Natural killer cell (primary cell): Measurements from ENCODE around the gene CABP7. TPM values are rescaled to one million over a fixed set of nuclear protein-coding genes. Genes with fewer than 3 reads are reported as not detected.

Source experiments
- ATAC-seq, 3 donors: fragments of 150-1000 bp in 2 of 3; fragments of 200-7000 bp in 1 of 3; cut with Tn5 transposase; 1 replicate in 1 of 3; 2 replicates in 2 of 3; pipeline ENCODE4 v1.10.0; 2021; ENCODE audit warnings: mild to moderate bottlenecking in 2 of 3, moderate library complexity in 2 of 3
- DNase-seq, 2 donors: peaks; one replicate each; pipeline versions ENCODE4 v3.0.0 to v3.0.0-alpha.2; 2013 to 2021; ENCODE audit warnings: mixed read lengths in 1 of 2
- H3K27ac ChIP-seq: one replicate; pipeline ENCODE4 v1.5.1; 2013; ENCODE audit warnings: mild to moderate bottlenecking, low read length
- H3K27me3 ChIP-seq: one replicate; pipeline ENCODE4 v1.6.1; 2013; ENCODE audit warnings: low read length; ENCODE audit not compliant: control insufficient read depth, insufficient read depth
- H3K36me3 ChIP-seq: one replicate; pipeline ENCODE4 v1.6.1; 2013; ENCODE audit warnings: low read length; ENCODE audit not compliant: control insufficient read depth, insufficient read depth
- H3K4me1 ChIP-seq: one replicate; pipeline ENCODE4 v1.6.1; 2013; ENCODE audit warnings: low read length; ENCODE audit not compliant: control insufficient read depth, insufficient read depth
- H3K4me3 ChIP-seq: one replicate; pipeline ENCODE4 v1.5.1; 2013; ENCODE audit warnings: low read length
- H3K9me3 ChIP-seq: one replicate; pipeline ENCODE4 v1.6.1; 2013; ENCODE audit warnings: low read length; ENCODE audit not compliant: control insufficient read depth, insufficient read depth
- H3K27ac Mint-ChIP-seq, 2 donors: one replicate each; pipeline ENCODE4 v1.8.0; 2022; ENCODE audit warnings: mild to moderate bottlenecking in 2 of 2, mixed read lengths in 2 of 2, moderate library complexity in 1 of 2
- H3K27me3 Mint-ChIP-seq, 2 donors: one replicate each; pipeline ENCODE4 v1.8.0; 2022; ENCODE audit warnings: low read depth in 2 of 2, mixed read lengths in 2 of 2
- H3K36me3 Mint-ChIP-seq: one replicate; pipeline ENCODE4 v1.8.0; 2022; ENCODE audit warnings: mixed read lengths
- H3K4me1 Mint-ChIP-seq, 2 donors: one replicate each; pipeline ENCODE4 v1.8.0; 2022; ENCODE audit warnings: mixed read lengths in 2 of 2
- H3K4me3 Mint-ChIP-seq: one replicate; pipeline ENCODE4 v1.8.0; 2022; ENCODE audit warnings: mild to moderate bottlenecking, moderate library complexity, mixed read lengths
- H3K9me3 Mint-ChIP-seq, 2 donors: one replicate each; pipeline ENCODE4 v1.8.0; 2022; ENCODE audit warnings: mixed read lengths in 2 of 2
- CTCF ChIP-seq: fragments of 200-600 bp; IDR thresholded peaks from one replicate; pipeline ENCODE4 v1.8.0; 2022; ENCODE audit warnings: antibody characterized with exemption
- WGBS: methylation state at CpG from one replicate; pipeline ENCODE4 v1.1.7; 2013; ENCODE audit warnings: missing lambda C conversion rate; ENCODE audit not compliant: insufficient coverage; 5-methylcytosine and 5-hydroxymethylcytosine counted together
- intact Hi-C: fragments of 100-400 bp; cut with micrococcal nuclease; formaldehyde crosslinking; loops from one replicate; pipeline ENCODE4 v1.14.2; 2022
- total RNA-seq, 4 donors: library from RNA; stranded (reverse); fragments of 120-200 nt in 1 of 4; gene quantifications; one replicate each; pipeline versions ENCODE4 v1.2.3 to v1.2.4, GENCODE V29; 2013 to 2022

CABP7 gene
- total RNA-seq, 3 donors from 2014 or later (not counting 1 experiment from before 2014, with no cell fraction given) = 0.35 to 0.93 (median 0.54) TPM

- Histone ChIP-seq H3K27ac (no peak overlapping the region), H3K27me3 (no peaks in the 10 kb centered on the region), H3K36me3 (peaks cover 31% of the 10 kb centered on the region), H3K4me3 (no peak overlapping the region), H3K9me3 (no peaks in the 10 kb centered on the region), H3K4me1 (no peaks in the 10 kb centered on the region)
- Mint-ChIP-seq H3K27ac (no peak overlapping the region), H3K9me3 (no peaks in the 10 kb centered on the region), H3K27me3 (no peaks in the 10 kb centered on the region), H3K4me3 (no peak overlapping the region), H3K36me3 (no peaks in the 10 kb centered on the region), H3K4me1 (no peaks in the 10 kb centered on the region)
- no peak for ATAC-seq
- 96% methylated on average over 5 of the region's 5 CpGs for WGBS
- no peak for DNase-seq
- intact Hi-C loops = no loop called here
- TF ChIP-seq CTCF = no peak
Measured at GRCh38 chr22:29740216-29740615, 20.4 kb downstream of the CABP7 start.

GRCh38 chr22:29741926-29742325, 22.1 kb downstream of the CABP7 start:
- H3K27me3 Mint-ChIP-seq = no peaks in the 10 kb centered on the region
- Histone ChIP-seq H3K27me3 (no peaks in the 10 kb centered on the region), H3K9me3 (no peaks in the 10 kb centered on the region), H3K36me3 (peaks cover 38% of the 10 kb centered on the region), H3K4me1 (no peaks in the 10 kb centered on the region), H3K4me3 (no peak overlapping the region), H3K27ac (no peak overlapping the region)
- no peak for TF ChIP-seq CTCF
- ATAC-seq (no peak), DNase-seq (no peak)
- peaks cover 6% of the 10 kb centered on the region for H3K36me3 Mint-ChIP-seq
- no peak overlapping the region for H3K4me3 Mint-ChIP-seq
- no peaks in the 10 kb centered on the region for H3K9me3 Mint-ChIP-seq
- 97% methylated on average over 2 of the region's 2 CpGs for WGBS
- H3K4me1 Mint-ChIP-seq = no peaks in the 10 kb centered on the region
- H3K27ac Mint-ChIP-seq = no peak overlapping the region
- intact Hi-C loops = no loop called here

- no peak for TF ChIP-seq CTCF
- Histone ChIP-seq H3K27me3 (no peaks in the 10 kb centered on the region), H3K4me1 (no peaks in the 10 kb centered on the region), H3K27ac (no peak overlapping the region), H3K9me3 (no peaks in the 10 kb centered on the region), H3K4me3 (no peak overlapping the region), H3K36me3 (peaks cover 42% of the 10 kb centered on the region)
- no peak for ATAC-seq
- no peaks in the 10 kb centered on the region for H3K27me3 Mint-ChIP-seq
- H3K9me3 Mint-ChIP-seq = no peaks in the 10 kb centered on the region
- H3K4me1 Mint-ChIP-seq = no peaks in the 10 kb centered on the region
- DNase-seq = no peak
- peaks cover 6% of the 10 kb centered on the region for H3K36me3 Mint-ChIP-seq
- 56% methylated on average over 11 of the region's 13 CpGs for WGBS
- no peak overlapping the region for H3K4me3 Mint-ChIP-seq
- intact Hi-C loops = no loop called here
- no peak overlapping the region for H3K27ac Mint-ChIP-seq
Measured at GRCh38 chr22:29742326-29742725, 22.5 kb downstream of the CABP7 start.

GRCh38 chr22:29744902-29745301, 25.1 kb downstream of the CABP7 start:
- 93% methylated on average over 8 of the region's 8 CpGs for WGBS
- H3K4me1 ChIP-seq = no peaks in the 10 kb centered on the region
- H3K27ac Mint-ChIP-seq = no peak overlapping the region

More at GRCh38 chr22:29744902-29745301, 25.1 kb downstream of the CABP7 start:
- Histone ChIP-seq H3K27ac (no peak overlapping the region), H3K36me3 (peaks cover 40% of the 10 kb centered on the region), H3K27me3 (no peaks in the 10 kb centered on the region), H3K9me3 (no peaks in the 10 kb centered on the region), H3K4me3 (no peak overlapping the region)
- intact Hi-C loops = no loop called here
- TF ChIP-seq CTCF = no peak
- Mint-ChIP-seq H3K4me3 (no peak overlapping the region), H3K4me1 (peaks cover 4 to 13% of the 10 kb centered on the region in 2 donors), H3K9me3 (no peaks in the 10 kb centered on the region), H3K27me3 (no peaks in the 10 kb centered on the region), H3K36me3 (peaks cover 6% of the 10 kb centered on the region)
- no peak for DNase-seq
- ATAC-seq = no peak
